Fibroblast of villous mesenchyme (primary cell): ENCODE data around the gene DLX2. TPM values are rescaled to one million over a fixed set of nuclear protein-coding genes. Genes with fewer than 3 reads are reported as not detected.

ENCODE experiments used
- DNase-seq: peaks from one replicate; pipeline ENCODE4 v3.0.0-alpha.2; 2010; ENCODE audit warnings: low read depth
- H3K4me3 ChIP-seq: 2 replicates; pipeline ENCODE4 v1.5.1; 2011; ENCODE audit warnings: low read depth, mild to moderate bottlenecking, low read length
- CTCF ChIP-seq: IDR thresholded peaks from 2 replicates; pipeline ENCODE4 v1.5.1; 2012; ENCODE audit warnings: low read depth, mild to moderate bottlenecking, low read length; ENCODE audit not compliant: insufficient read depth
- total RNA-seq: library from RNA; depleted of rRNA; stranded (reverse); fragments of >200 nt; gene quantifications from 2 replicates; pipeline ENCODE4 v1.2.3, GENCODE V29; 2012

DLX2 gene
- total RNA-seq, 1 donor = under 0.01 TPM

DNA sequence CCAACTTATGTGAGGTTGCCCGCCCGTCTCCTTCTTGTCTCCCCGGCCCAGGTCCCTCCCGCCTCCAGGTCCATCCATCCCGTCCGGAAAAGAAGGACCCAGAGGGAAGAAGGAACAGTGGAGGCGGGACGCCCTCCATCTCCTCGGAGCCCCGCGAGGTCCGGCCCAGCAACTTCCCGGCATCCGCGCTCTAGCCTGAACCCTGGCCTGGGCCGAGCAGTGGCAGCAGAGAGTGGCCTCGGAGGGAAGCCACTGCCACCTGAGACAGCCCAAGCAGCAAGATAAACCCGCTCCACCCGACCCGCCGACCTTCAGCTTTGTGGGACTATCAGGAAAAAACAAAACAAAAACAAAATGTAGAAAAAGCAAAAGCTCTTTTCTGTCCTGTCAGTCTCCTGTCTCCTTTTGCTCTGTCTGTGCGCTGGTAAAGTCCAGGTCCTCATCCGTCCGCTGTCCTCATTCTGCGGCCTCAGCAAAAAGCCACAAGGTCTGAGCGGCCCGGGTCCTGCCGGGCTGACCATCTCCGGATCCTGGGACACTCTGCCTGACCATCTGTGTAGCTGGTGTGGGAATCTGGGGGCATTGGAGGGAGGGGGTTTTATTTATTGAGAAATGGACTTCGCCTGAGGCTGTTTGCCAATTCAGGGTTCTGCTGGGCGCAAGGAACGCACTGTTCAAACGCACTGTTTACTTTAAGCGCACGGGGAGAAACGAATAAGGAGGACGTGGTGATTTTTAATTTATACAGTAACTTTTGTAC is 14.3 kb downstream of the DLX2 start:
- no peak for TF ChIP-seq CTCF
- no peak overlapping the region for H3K4me3 ChIP-seq

GRCh38 chr2:172087780-172088244 is 14.9 kb downstream of the DLX2 start:
- DNase-seq = no peak
- H3K4me3 ChIP-seq = no peak overlapping the region
- TF ChIP-seq CTCF = no peak

More for the DNA sequence above, 14.3 kb downstream of the DLX2 start:
- DNase-seq = no peak

- H3K4me3 ChIP-seq = no peak overlapping the region
- no peak for DNase-seq
Measured at GRCh38 chr2:172087207-172087779, 15.4 kb downstream of the DLX2 start.

DNA sequence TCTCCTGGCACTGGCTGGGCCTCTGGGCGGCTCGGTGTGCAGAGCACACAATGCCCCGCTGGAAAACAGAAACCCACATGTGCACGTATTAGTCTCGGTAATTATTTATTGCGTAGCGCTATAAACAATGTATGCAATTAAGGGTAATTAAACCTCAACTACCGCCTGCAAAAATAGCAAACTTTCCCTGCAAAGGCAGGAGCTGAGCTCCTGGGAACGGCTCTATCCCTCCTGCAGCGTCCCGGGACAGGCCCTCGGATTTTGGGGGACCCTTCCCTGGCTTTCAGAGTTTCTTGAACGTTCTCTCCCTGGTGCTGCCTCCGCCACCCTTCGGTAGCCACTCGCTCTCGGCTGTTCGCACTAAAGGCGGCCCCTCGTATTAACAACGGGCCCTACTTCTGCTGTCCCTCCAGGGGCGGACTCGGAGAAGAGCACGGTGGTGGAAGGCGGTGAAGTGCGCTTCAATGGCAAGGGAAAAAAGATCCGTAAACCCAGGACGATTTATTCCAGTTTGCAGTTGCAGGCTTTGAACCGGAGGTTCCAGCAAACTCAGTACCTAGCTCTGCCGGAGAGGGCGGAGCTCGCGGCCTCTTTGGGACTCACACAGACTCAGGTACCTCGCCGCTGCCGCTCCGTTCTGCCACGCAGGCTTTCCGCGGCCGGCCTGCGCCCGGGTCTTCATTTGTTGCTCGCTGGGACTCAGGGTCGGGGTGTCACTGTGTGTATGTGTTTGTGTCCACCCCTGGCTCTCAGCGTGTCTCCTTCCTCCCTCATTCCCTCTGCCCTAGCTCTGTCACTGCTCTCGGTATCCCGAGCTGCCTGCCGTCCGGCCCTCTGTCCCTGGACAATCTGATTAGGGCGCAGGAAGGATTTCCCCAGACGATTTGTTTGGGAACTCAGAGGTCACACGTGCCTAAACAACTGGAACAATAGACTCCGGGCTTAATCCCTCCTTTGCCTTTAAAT is 16.2 kb downstream of the DLX2 start:
- no peak for TF ChIP-seq CTCF
- DNase-seq = no peak
- H3K4me3 ChIP-seq = no peak overlapping the region

More at GRCh38 chr2:172087207-172087779, 15.4 kb downstream of the DLX2 start:
- TF ChIP-seq CTCF = no peak

DNA sequence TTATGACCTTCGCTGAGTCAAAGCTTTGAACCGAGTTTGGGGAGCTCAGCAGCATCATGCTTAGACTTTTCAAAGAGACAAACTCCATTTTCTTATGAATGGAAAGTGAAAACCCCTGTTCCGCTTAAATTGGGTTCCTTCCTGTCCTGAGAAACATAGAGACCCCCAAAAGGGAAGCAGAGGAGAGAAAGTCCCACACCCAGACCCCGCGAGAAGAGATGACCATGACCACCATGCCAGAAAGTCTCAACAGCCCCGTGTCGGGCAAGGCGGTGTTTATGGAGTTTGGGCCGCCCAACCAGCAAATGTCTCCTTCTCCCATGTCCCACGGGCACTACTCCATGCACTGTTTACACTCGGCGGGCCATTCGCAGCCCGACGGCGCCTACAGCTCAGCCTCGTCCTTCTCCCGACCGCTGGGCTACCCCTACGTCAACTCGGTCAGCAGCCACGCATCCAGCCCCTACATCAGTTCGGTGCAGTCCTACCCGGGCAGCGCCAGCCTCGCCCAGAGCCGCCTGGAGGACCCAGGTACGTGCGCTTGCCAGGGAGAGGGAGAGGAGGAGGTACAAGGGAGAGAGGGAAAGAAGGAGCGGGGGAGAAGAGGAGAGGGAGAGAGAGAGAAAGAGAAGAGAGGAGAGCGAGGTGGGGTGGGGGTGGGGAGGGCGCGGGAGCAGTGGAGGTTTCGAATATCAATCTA is 17.1 kb downstream of the DLX2 start, which contains the start of gene DLX1:
Gene DLX1 (plus strand): TSS at position 48 of the 700 bp plus-strand sequence. CDS start 171 bp downstream, at position 219.
- TF ChIP-seq CTCF = no peak
- no peak for DNase-seq
- peak within 1 kb of the TSS; percentile 59 for H3K4me3 ChIP-seq

DNA sequence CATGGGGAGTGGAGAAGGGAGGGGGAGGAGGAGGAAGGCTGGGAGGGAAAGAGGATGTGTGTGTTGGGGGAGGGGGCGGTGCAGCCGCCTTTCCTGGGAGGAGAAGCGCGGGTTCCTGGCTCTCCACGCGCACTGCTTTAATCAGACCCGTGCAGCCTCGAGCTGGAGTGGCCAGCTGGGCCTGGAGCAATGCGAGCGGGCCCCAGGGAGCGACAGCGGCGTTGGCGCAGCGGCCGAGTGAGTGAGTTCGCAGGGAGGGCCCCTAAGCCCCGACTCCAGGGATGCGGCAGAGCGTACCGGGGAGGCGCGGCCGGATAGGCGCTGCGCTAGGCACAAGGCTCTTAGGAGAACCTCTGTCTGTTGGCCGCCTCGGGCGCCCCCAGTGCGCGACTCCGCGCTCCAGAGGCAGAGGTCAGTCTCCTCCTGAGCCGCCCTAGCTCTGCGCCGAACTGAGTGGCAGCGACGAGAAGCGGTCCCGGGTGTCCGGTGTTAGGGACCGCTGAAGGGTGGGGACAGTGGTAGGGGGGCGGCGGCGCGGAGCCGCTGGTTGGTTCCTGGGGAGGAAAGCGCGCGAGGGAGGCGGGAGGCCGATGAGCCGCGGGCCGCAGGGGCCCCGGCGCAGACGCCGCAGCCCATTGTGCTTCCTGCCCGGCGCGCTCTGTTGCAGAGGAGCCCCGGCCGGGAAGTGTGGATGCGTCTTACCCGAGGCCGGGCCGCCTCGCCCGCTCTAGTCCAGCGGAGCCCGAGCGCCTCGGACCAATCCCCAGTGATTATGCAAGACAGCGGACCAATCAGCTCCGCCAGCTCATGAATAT is 17.8 kb downstream of the DLX2 start:
- no peak for TF ChIP-seq CTCF
- H3K4me3 ChIP-seq = peak overlapping the region; percentile 59
- peak; percentile 94 for DNase-seq
